ENCODE measurements around the gene SNCAIP.

The SNCAIP gene

GRCh38 chr5:122404653-122405362 lies 92.8 kb downstream of the SNCAIP start:
- no peak for TF ChIP-seq CTCF (IDR thresholded peaks at IDR 0.05; ENCODE audit: poor library complexity, severe bottlenecking)
- Histone ChIP-seq H3K27me3 (ENCODE audit: insufficient read depth, poor library complexity, severe bottlenecking) (no peaks in the 10 kb centered on the region), H3K4me3 (ENCODE audit: severe bottlenecking) (no peak overlapping the region), H3K36me3 (ENCODE audit: low read depth) (no peaks in the 10 kb centered on the region), H3K27ac (ENCODE audit: poor library complexity, severe bottlenecking) (no peak overlapping the region), H3K4me1 (ENCODE audit: insufficient read depth, poor library complexity, severe bottlenecking) (no peaks in the 10 kb centered on the region), H3K9me3 (ENCODE audit: severe bottlenecking) (no peaks in the 10 kb centered on the region)
- DNase-seq (ENCODE audit: low spot score), result no peak
- ATAC-seq (ENCODE audit: low read depth), result no peak

- no peak for ATAC-seq (ENCODE audit: low read depth)
These were observed 93.7 kb downstream of the SNCAIP start for GRCh38 chr5:122405751-122406150.

GRCh38 chr5:122406181-122406580 lies 94.1 kb downstream of the SNCAIP start:
- no peaks in the 10 kb centered on the region for H3K27me3 ChIP-seq (ENCODE audit: insufficient read depth, poor library complexity, severe bottlenecking)
- no peak for TF ChIP-seq CTCF (IDR thresholded peaks at IDR 0.05; ENCODE audit: poor library complexity, severe bottlenecking)
- H3K36me3 ChIP-seq (ENCODE audit: low read depth), result no peaks in the 10 kb centered on the region
- DNase-seq (ENCODE audit: low spot score) (no peak), ATAC-seq (ENCODE audit: low read depth) (no peak)
- H3K4me3 ChIP-seq (ENCODE audit: severe bottlenecking), result no peak overlapping the region
- no peak overlapping the region for H3K27ac ChIP-seq (ENCODE audit: poor library complexity, severe bottlenecking)
- no peaks in the 10 kb centered on the region for H3K4me1 ChIP-seq (ENCODE audit: insufficient read depth, poor library complexity, severe bottlenecking)
- H3K9me3 ChIP-seq (ENCODE audit: severe bottlenecking), result no peaks in the 10 kb centered on the region

More at GRCh38 chr5:122405751-122406150, 93.7 kb downstream of the SNCAIP start:
- H3K36me3 ChIP-seq (ENCODE audit: low read depth), result no peaks in the 10 kb centered on the region
- H3K4me1 ChIP-seq (ENCODE audit: insufficient read depth, poor library complexity, severe bottlenecking), result no peaks in the 10 kb centered on the region
- H3K9me3 ChIP-seq (ENCODE audit: severe bottlenecking), result no peaks in the 10 kb centered on the region
- no peak overlapping the region for H3K27ac ChIP-seq (ENCODE audit: poor library complexity, severe bottlenecking)
- H3K27me3 ChIP-seq (ENCODE audit: insufficient read depth, poor library complexity, severe bottlenecking), result no peaks in the 10 kb centered on the region
- TF ChIP-seq CTCF (IDR thresholded peaks at IDR 0.05; ENCODE audit: poor library complexity, severe bottlenecking), result no peak
- no peak overlapping the region for H3K4me3 ChIP-seq (ENCODE audit: severe bottlenecking)
- DNase-seq (ENCODE audit: low spot score), result no peak

- H3K4me3 ChIP-seq (ENCODE audit: severe bottlenecking), result no peak overlapping the region
- no peaks in the 10 kb centered on the region for H3K9me3 ChIP-seq (ENCODE audit: severe bottlenecking)
- H3K36me3 ChIP-seq (ENCODE audit: low read depth), result no peaks in the 10 kb centered on the region
- ATAC-seq (ENCODE audit: low read depth) (no peak), DNase-seq (ENCODE audit: low spot score) (no peak)
- TF ChIP-seq CTCF (IDR thresholded peaks at IDR 0.05; ENCODE audit: poor library complexity, severe bottlenecking), result no peak
- H3K27ac ChIP-seq (ENCODE audit: poor library complexity, severe bottlenecking), result no peak overlapping the region
- no peaks in the 10 kb centered on the region for H3K4me1 ChIP-seq (ENCODE audit: insufficient read depth, poor library complexity, severe bottlenecking)
- no peaks in the 10 kb centered on the region for H3K27me3 ChIP-seq (ENCODE audit: insufficient read depth, poor library complexity, severe bottlenecking)
These were observed 96.7 kb downstream of the SNCAIP start for GRCh38 chr5:122408592-122409224.

GRCh38 chr5:122412966-122413365 lies 100.9 kb downstream of the SNCAIP start:
- H3K36me3 ChIP-seq (ENCODE audit: low read depth), result no peaks in the 10 kb centered on the region
- peaks cover 4% of the 10 kb centered on the region for H3K27me3 ChIP-seq (ENCODE audit: insufficient read depth, poor library complexity, severe bottlenecking)
- no peaks in the 10 kb centered on the region for H3K9me3 ChIP-seq (ENCODE audit: severe bottlenecking)
- ATAC-seq (ENCODE audit: low read depth), result no peak
- no peak for TF ChIP-seq CTCF (IDR thresholded peaks at IDR 0.05; ENCODE audit: poor library complexity, severe bottlenecking)
- no peak overlapping the region for H3K4me3 ChIP-seq (ENCODE audit: severe bottlenecking)
- no peaks in the 10 kb centered on the region for H3K4me1 ChIP-seq (ENCODE audit: insufficient read depth, poor library complexity, severe bottlenecking)
- DNase-seq (ENCODE audit: low spot score), result no peak
- H3K27ac ChIP-seq (ENCODE audit: poor library complexity, severe bottlenecking), result no peak overlapping the region

Data from RWPE2 (cell line).